ENCODE data around the gene SCD5. TPM values are rescaled to one million over a fixed set of nuclear protein-coding genes. Genes with fewer than 3 reads are reported as not detected.

SCD5 gene
- total RNA-seq, 1 donor from 2014 or later = 4.7 TPM

GRCh38 chr4:82642331-82642730 is 156.3 kb downstream of the SCD5 start:
- DNase-seq (ENCODE audit: low spot score) = no peak

GRCh38 chr4:82640540-82640939 is 158.1 kb downstream of the SCD5 start:
- no peak for DNase-seq (ENCODE audit: low spot score)

GRCh38 chr4:82639971-82640370 is 158.6 kb downstream of the SCD5 start:
- DNase-seq (ENCODE audit: low spot score) = no peak

GRCh38 chr4:82638479-82638878 is 160.1 kb downstream of the SCD5 start:
- DNase-seq (ENCODE audit: low spot score) = no peak

GRCh38 chr4:82630079-82630478 is 168.5 kb downstream of the SCD5 start:
- no peak for DNase-seq (ENCODE audit: low spot score)

GRCh38 chr4:82629238-82630000 is 169.2 kb downstream of the SCD5 start:
- no peak for DNase-seq (ENCODE audit: low spot score)

GRCh38 chr4:82626251-82626868 is 172.2 kb downstream of the SCD5 start:
- DNase-seq (ENCODE audit: low spot score) = no peak

- DNase-seq (ENCODE audit: low spot score) = no peak
Measured at GRCh38 chr4:82624819-82625218, 173.8 kb downstream of the SCD5 start.

GRCh38 chr4:82623121-82623683 is 175.4 kb downstream of the SCD5 start:
- DNase-seq (ENCODE audit: low spot score) = no peak

GRCh38 chr4:82621251-82621650 is 177.3 kb downstream of the SCD5 start:
- no peak for DNase-seq (ENCODE audit: low spot score)

- DNase-seq (ENCODE audit: low spot score) = no peak
Measured at GRCh38 chr4:82620126-82620735, 178.4 kb downstream of the SCD5 start.

- DNase-seq (ENCODE audit: low spot score) = no peak
Measured at GRCh38 chr4:82618103-82618720, 180.4 kb downstream of the SCD5 start.

- no peak for DNase-seq (ENCODE audit: low spot score)
Measured at GRCh38 chr4:82614838-82615449, 183.7 kb downstream of the SCD5 start.

GRCh38 chr4:82613121-82613520 is 185.5 kb downstream of the SCD5 start:
- DNase-seq (ENCODE audit: low spot score) = no peak

GRCh38 chr4:82611982-82612381 is 186.6 kb downstream of the SCD5 start:
- no peak for DNase-seq (ENCODE audit: low spot score)

- DNase-seq (ENCODE audit: low spot score) = no peak
Measured at GRCh38 chr4:82611527-82611926, 187.1 kb downstream of the SCD5 start.

- no peak for DNase-seq (ENCODE audit: low spot score)
Measured at GRCh38 chr4:82610041-82610440, 188.6 kb downstream of the SCD5 start.

GRCh38 chr4:82606622-82607021 is 192.0 kb downstream of the SCD5 start:
- DNase-seq (ENCODE audit: low spot score) = peak; percentile 75

GRCh38 chr4:82604522-82604921 is 194.1 kb downstream of the SCD5 start:
- no peak for DNase-seq (ENCODE audit: low spot score)

- DNase-seq (ENCODE audit: low spot score) = no peak
Measured at GRCh38 chr4:82601242-82602015, 197.2 kb downstream of the SCD5 start.

- DNase-seq (ENCODE audit: low spot score) = no peak
Measured at GRCh38 chr4:82599336-82599735, 199.3 kb downstream of the SCD5 start.
